NB4 (cell line): Measurements from ENCODE around the gene TEX264.

Experiments
- MYC ChIP-seq: IDR thresholded peaks from 2 replicates; pipeline ENCODE4 v1.6.1; 2011; ENCODE audit warnings: low read depth, low read length
- POLR2A ChIP-seq: IDR thresholded peaks from 2 replicates; pipeline ENCODE4 v1.6.1; 2011; ENCODE audit warnings: mild to moderate bottlenecking; ENCODE audit not compliant: insufficient read length; ENCODE audit errors: extremely low read depth
- TF ChIP-seq, protein P1 (sequence below): IDR thresholded peaks from one replicate; pipeline ENCODE4 v1.5.1; 2012; ENCODE audit warnings: low read depth, low read length

DNA sequence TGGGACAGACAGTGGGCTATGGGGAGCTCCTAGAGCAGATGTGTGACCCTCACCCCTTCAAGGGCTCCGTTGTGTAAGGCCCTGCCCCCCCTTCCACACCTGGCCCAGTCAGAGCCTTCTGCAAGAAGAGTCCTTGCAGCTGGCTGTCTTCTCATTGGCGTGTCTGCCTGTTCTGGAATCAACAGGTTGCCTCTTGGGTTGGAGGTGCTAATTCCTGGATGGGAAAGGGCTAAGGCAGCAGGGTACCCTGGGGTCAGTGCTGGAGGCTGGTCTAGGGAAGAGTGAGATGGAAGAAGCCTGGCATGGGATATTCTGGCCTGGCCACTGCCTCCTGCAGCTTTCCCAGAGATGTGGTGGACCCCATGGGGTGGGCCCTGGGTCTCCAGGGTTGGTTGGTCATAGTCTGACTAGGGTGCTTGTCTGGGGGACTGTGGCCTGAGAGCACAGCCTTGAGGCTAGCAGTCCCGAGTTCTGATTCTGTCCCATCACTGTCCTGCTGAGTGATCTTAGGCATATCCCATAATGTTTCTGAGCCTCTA lies 5.1 kb downstream of the TEX264 start:
- TF ChIP-seq, protein P1, sequence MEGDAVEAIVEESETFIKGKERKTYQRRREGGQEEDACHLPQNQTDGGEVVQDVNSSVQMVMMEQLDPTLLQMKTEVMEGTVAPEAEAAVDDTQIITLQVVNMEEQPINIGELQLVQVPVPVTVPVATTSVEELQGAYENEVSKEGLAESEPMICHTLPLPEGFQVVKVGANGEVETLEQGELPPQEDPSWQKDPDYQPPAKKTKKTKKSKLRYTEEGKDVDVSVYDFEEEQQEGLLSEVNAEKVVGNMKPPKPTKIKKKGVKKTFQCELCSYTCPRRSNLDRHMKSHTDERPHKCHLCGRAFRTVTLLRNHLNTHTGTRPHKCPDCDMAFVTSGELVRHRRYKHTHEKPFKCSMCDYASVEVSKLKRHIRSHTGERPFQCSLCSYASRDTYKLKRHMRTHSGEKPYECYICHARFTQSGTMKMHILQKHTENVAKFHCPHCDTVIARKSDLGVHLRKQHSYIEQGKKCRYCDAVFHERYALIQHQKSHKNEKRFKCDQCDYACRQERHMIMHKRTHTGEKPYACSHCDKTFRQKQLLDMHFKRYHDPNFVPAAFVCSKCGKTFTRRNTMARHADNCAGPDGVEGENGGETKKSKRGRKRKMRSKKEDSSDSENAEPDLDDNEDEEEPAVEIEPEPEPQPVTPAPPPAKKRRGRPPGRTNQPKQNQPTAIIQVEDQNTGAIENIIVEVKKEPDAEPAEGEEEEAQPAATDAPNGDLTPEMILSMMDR = no peak
- TF ChIP-seq POLR2A (no peak), MYC (no peak)
